GDM1 (cell line): ENCODE results near the gene DHRSX.
"Not testable (repeated sequence)": the region's sequence is repeated elsewhere in the genome, so short reads cannot be mapped to it uniquely, and the experiment has no call there.

ENCODE experiments used
- DNase-seq: peaks from one replicate; lab custom pipeline; 2025; lab: John Stamatoyannopoulos, UW

DHRSX gene

DNA sequence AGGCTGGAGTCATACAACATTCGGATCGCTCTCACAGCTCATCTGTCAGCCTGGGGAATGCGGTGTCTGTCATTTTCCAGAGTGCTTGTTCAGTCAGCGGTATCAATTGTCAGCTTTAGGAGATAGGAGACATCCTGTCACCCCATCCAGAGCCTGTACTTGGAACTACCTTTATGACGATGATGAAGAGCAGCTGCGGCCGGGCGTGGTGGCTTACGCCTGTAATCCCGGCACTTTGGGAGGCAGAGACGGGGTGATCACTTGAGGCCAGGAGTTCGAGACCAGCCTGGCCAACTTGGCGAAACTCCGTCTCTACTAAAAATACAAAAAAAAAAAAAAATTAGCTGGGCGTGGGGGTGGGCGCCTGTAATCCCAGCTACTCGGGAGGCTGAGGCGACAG is 289.1 kb downstream of the DHRSX start:
- not testable (repeated sequence) for DNase-seq

DNA sequence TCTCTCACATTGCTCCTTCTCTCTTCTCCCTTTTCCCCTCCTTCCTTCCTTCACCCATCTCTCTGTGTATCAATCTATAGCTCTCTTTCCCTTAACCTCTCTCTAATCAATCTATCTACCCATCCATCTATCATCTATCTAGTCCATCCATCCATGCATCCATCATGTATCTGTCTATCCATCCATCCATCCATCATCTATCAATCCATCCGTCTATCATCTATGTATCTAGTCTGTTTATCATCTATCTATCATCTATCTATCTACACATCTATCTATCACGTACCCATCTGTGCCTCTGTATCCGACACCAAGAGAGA is 307.5 kb downstream of the DHRSX start:
- DNase-seq = no peak

DNA sequence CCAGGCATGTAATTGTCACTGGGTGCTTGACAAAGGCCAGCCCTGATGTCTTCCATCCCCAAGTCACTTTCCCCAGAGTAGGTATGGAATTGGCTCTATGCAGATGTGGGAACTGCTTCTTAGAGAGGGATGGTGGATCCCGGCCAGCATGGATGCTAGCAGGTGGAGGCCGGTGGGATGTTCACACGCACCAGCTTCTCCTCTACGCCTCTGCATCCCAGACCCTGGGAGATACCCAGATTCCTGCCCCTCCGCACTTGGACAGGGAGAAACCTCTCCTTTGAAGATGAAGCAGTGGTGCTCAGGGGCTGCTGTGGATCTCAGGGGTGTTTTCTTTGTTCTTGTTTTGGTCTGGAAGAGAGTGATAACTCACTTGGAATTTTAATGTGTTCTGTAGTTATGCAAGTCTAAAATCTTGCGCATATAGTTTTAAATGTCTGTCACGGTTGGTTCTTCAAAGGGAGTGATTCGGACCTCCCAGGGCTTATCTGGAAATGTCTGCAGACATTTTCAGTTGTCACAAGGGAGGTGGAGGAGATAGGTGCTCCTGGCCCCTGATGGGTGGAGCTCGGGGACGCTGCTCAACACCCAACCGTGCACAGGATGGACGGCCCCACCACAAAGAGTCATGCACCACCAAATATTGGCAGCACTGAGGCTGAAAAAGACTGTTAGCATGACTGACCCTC is 308.0 kb downstream of the DHRSX start:
- DNase-seq = no peak

DNA sequence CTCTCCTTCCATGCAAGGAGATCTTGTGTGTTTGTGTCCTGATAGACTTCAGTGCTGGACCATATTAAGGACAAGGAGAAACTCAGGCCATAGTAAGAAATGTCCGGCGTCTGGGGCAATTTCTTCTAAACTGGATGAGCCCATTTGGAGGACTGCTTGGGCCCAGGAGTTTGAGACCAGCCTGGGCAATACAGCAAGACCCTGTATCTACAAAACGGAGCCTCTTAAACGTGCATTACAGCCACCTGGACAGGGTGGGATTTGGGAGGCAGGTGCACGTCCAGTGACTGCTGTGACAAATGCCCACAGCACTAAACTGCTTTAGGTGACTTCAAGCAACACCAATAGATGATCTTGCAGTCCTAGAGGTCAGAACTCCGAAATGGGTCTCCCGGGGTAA is 311.9 kb downstream of the DHRSX start:
- DNase-seq = no peak

DNA sequence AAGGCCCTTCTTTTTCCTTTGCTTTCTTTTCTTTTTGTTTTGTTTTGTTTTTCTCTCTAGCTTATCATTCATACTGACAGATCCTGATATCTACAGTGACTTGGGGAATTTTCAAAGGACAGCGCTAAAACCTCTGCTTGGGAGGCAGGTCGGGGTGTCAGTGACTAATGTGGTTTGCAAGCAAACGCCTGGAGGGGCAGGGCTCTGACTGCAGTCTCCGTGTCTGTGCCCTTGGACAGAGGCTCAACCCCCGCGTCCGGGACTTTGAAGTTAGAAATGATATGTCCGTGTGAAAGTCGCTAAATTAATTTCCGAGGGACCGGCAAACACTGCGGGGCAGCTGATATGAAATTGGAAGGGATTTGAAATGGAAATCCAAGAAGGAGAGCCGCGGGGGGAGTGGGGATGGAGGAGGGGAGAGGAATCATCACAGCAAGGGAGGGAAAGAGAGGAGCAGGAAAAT is 312.4 kb downstream of the DHRSX start:
- DNase-seq = no peak

DNA sequence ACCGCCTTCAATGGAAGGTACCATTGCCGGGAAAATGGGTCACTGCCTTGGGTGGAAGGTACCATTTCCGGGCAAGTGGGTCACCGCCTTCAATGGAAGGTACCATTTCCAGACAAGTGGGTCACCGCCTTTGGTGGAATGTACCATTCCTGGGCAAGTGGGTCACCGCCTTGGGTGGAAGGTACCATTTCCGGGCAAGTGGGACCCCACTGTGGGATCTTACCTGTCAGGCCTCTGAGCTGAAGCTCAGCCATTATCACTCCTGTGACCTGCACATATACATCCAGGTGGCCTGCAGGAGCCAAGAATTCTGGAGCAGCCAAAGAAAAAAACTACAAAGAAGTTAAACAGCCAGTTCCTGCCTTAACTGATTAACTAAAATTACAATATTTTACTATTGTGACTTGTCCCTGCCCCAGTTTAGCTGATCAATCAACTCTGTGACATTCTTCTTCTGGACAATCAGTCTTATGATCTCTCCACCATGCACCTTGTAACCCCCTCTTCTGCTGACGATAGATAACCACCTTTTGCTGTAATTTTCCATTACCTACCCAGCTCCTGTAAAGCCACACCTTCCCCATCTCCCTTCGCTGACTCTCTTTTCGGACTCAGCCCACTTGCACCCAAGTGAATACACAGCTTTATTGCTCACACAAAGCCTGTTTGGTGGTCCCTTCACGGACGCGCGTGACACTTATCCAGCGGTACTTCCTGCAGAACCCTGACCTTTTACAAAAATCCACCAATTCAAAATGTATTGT is 313.2 kb downstream of the DHRSX start:
- no peak for DNase-seq

DNA sequence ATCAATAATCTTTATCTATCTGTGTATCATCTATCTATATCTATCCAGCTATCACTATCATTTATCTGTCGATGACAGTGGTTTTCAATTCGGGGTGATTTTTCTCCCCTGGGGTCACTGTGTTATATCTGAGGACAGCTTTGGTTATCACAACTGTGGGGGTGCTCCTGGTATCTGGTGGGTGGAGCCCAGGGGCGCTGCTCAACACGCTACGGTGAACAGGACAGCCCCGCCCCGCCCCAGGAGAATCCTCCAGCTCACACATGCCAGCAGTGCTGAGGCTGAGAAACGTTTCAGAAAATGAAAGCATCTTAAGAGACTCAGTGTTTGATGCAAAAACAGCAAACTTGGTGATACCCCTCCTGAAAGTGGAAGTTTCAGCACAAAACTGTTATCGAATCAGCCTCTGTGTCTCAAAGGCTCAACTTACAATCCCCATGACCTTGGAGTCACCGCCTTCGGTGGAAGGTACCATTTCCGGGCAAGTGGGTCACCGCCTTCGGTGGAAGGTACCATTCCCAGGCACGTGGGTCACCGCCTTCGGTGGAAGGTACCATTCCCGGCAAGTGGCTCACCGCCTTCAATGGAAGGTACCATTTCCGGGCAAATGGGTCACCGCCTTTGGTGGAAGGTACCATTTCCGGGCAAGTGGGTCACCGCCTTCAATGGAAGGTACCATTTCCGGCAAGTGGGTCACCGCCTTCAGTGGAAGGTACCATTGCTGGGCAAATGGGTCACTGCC is 315.3 kb downstream of the DHRSX start:
- no peak for DNase-seq

DNA sequence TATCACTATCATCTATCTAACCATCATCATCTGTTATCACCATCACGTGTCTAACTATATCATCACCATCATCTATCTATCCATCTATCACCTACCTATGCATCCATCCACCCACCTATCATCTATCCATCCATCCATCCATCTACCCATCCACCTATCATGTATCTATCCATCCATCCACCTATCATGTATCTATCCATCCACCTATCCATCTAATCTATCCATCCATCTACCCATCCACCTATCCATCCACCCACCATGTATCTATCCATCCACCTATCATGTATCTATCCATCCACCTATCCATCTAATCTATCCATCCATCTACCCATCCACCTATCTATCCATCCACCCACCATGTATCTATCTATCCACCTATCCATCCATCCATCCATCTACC is 316.7 kb downstream of the DHRSX start:
- no peak for DNase-seq

DNA sequence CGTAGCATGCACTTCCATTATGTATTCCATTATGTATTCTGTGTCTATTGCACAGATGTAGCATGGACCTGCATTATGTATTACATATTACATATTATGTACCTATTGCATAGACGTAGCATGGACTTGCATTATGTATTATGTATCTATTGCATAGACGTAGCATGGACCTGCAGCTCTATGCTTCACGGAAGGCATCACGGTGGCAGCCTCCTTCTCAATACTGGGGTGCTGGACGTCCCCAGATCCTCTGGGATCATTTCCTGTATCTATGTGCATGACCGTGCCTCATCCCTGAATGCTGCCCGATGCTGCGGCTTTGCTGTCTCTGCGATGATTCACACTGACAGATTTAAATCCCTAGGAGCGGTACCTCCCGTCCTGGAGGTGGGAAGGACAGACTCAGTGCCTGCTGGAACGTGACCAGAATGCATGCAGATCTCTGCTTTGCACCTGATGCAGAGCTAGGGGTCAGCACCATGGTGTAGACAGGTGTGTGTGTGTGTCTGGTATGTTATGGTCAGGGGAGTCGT is 317.5 kb downstream of the DHRSX start:
- DNase-seq = no peak

DNA sequence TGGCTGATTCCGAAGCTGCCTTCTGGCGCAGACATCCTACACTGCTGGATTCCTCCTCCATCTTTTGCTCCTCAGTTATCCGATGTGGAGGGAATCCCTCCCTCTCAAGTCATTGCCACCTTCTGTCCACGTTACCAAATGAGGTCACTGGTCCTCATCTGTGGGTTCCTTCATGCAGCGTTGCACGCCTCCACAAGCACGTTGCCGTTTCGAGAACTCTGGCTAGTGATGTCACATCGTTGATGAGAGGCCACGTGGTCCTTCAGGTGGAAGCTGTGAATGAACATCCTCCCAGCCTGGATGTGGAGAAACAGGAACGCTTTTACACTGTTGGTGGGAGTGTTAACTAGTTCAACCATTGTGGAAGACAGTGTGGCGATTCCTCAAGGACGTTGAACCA is 323.2 kb downstream of the DHRSX start:
- no peak for DNase-seq

DNA sequence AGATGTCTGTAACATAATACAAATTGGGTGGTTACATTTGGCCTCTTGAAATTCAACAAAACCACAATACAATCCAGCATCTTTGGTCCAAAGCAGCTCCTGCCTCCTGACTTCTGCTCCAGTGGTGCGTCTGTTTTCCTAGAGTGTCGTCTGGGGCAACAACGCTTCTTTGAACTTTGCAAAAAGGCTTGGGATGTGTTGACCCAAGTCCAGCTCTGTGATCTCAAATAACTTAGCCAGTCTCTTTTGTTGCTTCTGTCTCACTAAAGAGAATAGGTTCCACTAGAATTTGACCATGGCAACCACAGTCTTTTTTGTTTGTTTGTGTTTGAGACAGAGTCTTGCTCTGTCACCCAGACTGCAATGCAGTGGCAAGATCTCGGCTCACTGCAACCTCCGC is 324.0 kb downstream of the DHRSX start:
- DNase-seq = no peak

DNA sequence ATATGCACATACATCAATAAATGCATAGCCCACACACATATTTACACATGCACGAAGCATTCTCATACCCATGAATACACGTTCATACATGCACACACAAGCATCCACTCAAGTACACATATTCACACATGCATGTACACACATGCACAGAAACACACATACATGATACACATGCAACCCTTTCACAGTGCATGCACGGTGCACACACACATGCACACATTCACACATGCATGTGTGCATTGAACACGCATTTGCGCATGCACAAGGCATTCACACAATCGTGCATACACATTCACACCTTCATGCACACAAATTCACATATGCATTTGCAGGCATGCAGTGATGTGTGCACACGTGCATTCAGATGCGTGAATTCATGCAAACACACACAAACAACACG is 324.5 kb downstream of the DHRSX start:
- no peak for DNase-seq

DNA sequence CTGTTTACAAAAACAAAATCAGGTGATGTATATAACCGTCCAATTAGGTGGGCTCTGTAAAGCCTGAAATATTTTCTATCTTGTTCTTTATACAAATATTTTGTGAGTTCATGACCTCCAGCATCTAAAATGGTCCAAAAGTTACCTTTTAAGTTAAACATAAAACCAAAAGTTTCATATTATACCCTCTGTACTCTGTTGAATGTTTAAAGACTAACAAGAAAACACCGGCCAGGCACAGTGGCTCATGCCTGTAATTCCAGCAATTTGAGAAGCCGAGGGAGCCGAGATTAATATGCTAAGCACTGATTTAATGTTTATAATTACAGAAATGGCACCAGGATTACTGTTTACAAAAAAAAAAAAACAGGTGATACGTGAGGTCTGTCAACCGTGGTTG is 328.4 kb downstream of the DHRSX start:
- DNase-seq = no peak
